PFSK-1 (cell line): Measurements from ENCODE around the gene YWHAB.

Experiments used
- POLR2AphosphoS5 ChIP-seq: IDR thresholded peaks from 2 replicates; pipeline ENCODE4 v1.6.1; 2012; ENCODE audit warnings: low read depth, mild to moderate bottlenecking, control low read depth, low read length, moderate library complexity
- REST ChIP-seq, 2 experiments: IDR thresholded peaks; 2 replicates each; pipeline versions ENCODE4 v1.6.1 to v1.8.0; 2011 to 2012; ENCODE audit warnings: low read depth in 2 of 2, low read length in 2 of 2, control low read depth in 1 of 2, inconsistent platforms in 1 of 2, mild to moderate bottlenecking in 1 of 2, moderate library complexity in 1 of 2; ENCODE audit not compliant: insufficient read depth in 1 of 2
- SIN3A ChIP-seq: IDR thresholded peaks from 2 replicates; pipeline ENCODE4 v1.6.1; 2012; ENCODE audit warnings: mild to moderate bottlenecking, low read length, moderate library complexity, borderline replicate concordance; ENCODE audit not compliant: insufficient read depth
- TAF1 ChIP-seq: IDR thresholded peaks from 2 replicates; pipeline ENCODE4 v1.6.1; 2012; ENCODE audit warnings: low read length, control low read depth, borderline replicate concordance; ENCODE audit not compliant: insufficient read depth

DNA sequence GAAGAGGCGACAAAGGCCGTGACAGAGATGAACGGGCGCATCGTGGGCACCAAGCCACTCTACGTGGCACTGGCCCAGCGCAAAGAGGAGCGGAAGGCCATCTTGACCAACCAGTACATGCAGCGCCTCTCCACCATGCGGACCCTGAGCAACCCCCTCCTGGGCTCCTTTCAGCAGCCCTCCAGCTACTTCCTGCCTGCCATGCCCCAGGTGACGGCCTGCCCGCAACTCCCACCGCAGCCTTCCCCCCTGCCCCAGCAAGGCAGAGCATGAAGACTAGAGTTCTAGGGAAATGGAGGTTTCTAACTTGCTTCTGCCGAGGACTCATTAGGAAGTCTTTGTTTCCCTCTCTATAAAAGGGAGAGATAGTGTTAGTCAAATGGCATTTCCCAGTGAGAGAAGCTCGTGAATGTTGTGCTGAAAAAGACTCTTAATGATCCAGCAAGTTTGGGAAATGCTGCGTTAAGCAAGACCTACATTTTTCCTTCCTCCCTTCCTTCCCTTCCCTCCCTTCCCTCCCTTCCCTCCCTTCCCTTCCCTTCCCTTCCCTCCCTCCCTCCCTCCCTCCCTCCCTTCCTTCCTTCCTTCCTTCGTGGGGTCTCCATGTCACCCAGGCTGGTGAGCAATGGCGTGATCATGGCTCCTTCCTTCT, 45.1 kb downstream of the YWHAB start:
- no peak for TF ChIP-seq REST (IDR thresholded peaks at IDR 0.05; ENCODE audit: insufficient read depth in 1 of 2, low read depth in 2 of 2, low read length in 2 of 2)
- no peak for TF ChIP-seq POLR2AphosphoS5
- TF ChIP-seq SIN3A: no peak
- TF ChIP-seq TAF1: no peak
